CD4-positive, alpha-beta T cell treated with Interleukin-10 for 1 hour (primary cell): Measurements from ENCODE around the gene SPDYE16.
"Not testable (repeated sequence)": the region's sequence is repeated elsewhere in the genome, so short reads cannot be mapped to it uniquely, and the experiment has no call there.

ENCODE experiments used
- DNase-seq: peaks from one replicate; pipeline ENCODE4 v3.0.0-alpha.2; 2020

Gene SPDYE16

GRCh38 chr7:76504351-76505167 is 38.5 kb downstream of the SPDYE16 start:
- DNase-seq = not testable (repeated sequence)

DNA sequence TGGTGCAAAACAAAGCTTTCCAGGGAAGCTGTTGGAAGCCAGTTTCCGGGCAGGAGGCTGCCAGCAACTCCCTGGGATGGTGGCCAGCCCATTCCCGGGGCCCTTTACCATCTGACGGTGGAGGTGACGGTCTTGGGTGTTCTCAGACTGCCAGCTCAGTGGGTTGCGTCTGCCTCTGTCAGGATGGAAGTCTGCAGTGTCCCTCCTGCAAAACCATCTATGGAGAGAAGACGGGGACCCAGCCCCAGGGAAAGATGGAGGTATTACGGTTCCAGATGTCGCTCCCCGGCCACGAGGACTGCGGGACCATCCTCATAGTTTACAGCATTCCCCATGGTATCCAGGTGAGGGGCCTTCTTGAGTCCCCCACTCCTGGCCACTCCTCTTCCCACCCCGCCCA is 39.9 kb downstream of the SPDYE16 start:
- not testable (repeated sequence) for DNase-seq

GRCh38 chr7:76502836-76503235 is 40.3 kb downstream of the SPDYE16 start:
- DNase-seq = not testable (repeated sequence)

DNA sequence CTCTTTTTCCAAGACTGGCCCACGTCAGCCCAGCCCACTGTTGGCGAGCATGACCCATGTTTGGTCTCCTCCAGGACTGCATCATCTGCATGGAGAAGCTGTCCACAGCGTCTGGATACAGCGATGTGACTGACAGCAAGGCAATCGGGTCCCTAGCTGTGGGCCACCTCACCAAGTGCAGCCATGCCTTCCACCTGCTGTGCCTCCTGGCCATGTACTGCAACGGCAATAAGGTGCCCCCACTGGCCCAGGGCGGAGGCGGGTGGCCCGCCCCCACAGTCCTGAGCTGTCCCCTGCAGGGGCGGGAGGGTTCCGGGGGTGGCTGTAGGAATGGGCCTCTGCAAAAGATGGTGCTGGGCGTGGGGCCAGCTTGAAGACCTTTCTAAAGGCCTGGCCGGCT is 40.9 kb downstream of the SPDYE16 start:
- DNase-seq = not testable (repeated sequence)

GRCh38 chr7:76499924-76500241 is 43.2 kb downstream of the SPDYE16 start:
- not testable (repeated sequence) for DNase-seq

DNA sequence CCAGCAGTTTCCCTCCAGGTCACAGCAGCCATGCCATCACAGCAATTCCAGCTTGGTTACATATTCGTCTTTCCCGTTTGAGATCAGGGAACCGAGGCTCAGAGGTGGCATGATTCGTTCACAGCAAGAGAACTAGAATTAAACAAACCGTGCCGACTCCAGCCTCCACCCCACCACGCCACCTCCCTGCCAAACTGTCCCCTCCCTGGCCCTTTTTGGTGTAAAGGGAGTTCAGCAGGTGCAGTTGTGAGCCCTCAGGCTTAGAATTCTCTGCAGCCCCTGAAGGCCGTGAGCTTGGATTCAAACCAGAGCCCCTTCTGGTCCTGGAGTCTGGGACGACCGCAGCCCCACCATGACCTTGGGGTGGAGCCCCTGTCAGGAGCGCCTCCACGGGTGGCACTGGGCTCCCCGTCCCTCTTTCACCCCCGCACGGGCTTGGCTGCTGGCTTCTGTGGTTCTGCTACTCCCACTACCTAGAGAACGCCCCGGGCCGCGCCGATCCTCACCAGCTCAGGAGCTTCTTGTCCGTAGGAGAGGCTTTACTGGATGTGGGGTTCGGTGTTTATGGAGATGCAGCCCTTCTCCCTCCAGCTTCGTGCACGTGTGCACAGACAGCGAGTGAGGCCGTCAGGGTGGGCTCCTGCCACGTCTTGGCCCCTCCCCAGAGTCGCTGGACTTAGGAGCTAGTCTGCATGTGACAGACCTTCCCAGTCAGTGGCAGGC is 43.7 kb downstream of the SPDYE16 start:
- not testable (repeated sequence) for DNase-seq

DNA sequence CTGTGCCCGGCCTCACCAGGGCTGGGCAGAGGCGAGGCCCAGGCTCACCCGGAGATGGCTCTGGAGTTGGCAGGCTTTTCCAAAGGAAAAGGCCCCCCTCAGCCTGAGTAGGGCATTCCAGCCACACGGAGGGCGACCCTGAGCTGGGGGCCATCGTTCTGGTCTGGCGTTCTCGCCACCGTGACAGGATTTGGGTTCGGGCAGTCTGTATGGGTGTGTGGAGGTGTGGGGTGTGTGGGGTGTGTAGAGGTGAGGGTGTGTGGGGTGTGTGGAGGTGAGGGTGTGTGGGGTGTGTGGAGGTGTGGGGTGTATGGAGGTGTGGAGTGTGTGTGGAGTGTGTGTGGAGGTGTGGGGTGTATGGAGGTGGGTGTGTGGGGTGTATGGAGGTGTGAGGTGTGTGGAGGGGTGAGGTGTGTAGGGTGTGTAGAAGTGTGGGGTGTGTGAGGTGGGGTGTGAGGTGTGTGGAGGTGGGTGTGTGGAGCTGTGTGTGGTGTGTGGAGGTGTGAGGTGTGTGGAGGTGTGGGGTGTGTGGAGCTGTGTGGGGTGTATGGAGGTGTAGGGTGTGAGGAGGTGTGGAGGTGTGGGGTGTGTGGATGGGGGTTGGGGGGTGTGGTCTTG is 44.4 kb downstream of the SPDYE16 start:
- DNase-seq = not testable (repeated sequence)

DNA sequence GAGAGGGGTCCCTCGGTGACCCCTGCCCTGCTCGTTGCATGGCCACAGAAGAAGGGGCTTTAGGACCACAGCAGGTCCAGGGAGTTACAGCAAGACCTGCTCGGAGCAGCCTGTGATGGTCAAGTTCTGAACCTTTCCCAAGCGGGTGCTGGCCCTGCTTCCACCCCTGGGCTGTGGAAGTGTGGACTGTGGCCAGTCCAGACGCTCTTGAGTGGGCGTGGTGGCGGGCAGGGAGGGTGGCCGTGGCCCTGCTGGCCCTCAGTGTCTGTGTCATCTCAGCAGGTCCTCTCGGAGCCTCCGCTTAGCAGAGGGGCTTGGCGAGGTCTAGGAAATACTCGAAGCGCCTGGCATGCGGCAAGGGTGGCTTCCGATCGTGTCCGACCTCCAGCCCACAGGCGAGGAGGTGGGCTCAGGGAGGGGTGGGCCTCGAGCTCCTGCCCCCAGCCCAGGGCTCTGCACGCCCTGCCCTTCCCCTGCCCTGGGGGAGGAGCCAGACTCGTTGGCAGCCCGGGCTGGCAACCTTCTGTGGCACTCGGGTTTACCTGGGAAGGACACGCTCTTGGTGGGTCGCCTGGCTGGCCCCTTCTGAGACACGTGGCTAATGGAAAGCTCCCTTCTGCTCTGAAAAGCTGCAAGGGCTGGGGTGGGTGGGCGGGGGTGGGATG is 45.0 kb downstream of the SPDYE16 start:
- not testable (repeated sequence) for DNase-seq

DNA sequence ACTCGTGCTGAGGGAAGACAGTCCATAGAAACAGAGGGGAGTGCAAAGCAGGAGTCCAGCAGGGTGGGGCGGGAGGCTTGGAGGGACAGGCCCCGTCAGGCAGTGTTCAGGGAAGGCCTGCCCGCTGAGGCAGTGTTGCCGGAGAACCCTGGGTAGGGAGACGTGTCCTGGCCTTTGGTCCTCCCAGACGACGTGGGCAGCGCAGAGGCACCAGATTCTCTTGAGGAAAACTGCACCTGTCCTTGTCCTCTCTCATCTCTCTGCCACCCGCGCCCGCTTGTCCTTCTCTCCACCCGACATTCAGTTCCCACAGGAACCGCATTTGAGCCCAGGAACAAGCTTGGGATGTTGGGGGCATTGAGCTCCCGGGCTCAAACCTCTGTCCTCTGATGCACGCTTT is 47.4 kb downstream of the SPDYE16 start:
- DNase-seq = not testable (repeated sequence)

- DNase-seq = not testable (repeated sequence)
These were observed 51.0 kb downstream of the SPDYE16 start for GRCh38 chr7:76492139-76492538.

DNA sequence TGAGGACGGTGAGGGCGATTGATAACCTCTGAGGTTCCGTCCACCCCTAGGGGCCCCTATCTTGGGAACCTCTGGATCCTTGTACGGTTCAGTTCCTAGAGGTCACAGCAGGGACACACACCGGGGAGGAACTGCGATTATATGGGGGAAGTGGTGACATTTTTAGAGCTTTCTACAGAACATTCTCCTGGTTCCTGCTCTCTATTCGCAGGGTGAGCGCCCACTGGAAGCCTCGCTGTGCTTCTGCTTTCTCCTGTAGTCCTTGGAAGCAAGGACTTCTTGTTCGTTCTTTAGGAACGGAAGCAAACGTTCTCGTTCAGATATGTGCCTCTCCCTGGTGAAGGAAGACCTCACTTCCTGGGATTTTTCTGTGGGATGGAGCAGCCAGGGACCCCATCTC is 55.1 kb downstream of the SPDYE16 start:
- DNase-seq = not testable (repeated sequence)

DNA sequence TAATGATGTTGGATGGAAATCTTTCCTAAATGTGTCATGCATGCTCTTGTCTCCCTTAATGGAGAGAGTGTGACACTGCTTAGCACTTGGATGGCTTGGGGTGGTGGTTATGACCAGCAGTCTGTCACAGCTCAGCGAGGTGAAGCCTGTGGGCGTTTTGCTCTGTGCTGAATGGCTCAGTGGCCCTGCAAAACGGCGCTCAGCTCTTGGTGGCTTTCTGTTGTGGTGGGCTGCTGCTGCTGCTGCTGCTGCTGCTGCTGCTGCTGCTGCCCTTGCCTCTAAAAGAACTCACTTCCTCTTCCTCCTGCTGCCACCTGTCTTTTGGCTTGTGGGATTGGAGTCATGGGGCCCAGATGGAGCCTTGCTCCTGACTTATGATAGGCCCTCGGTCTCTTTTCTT is 56.5 kb downstream of the SPDYE16 start:
- DNase-seq = peak; percentile 35

- not testable (repeated sequence) for DNase-seq
These were observed 57.1 kb downstream of the SPDYE16 start for GRCh38 chr7:76485822-76486610.

DNA sequence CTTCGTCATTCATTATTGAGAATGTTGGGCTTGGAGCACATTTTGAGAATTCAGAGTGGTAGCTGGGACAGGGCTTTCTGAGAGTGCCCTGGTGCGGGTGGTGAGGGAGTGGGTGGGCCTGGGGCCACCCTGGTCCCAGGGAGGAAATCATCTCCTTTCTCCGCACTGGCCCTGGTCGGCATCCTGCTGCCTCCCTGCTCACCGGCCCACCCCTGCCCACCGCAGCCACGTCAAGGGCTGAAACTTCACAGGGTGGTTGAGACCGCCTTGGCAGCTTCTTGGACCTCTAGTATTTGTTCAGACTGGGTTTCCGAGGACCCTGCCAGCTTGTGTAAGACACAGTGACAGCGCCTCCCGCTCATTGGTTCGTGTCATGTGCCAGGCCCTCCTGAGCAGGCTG is 58.6 kb downstream of the SPDYE16 start:
- DNase-seq = not testable (repeated sequence)

DNA sequence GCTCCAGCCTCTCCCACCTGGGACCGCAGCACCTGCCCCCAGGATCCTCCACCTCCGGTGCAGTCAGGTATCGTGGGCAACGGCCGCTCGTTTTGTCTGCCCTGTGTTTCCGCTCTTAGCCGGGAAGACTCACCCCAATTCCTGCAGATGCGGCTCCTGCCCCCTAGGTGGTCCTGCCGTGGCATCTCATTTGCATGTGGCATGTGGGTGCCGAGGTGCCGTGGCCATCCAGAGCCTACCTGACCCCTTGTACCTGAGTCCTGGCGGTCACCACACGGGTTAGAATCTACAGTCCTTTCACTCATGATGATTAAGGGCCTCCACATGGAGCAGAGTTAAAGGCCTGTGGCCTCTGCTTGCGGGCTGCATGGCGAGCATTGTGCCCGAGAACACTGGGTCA is 60.0 kb downstream of the SPDYE16 start:
- DNase-seq = not testable (repeated sequence)

DNA sequence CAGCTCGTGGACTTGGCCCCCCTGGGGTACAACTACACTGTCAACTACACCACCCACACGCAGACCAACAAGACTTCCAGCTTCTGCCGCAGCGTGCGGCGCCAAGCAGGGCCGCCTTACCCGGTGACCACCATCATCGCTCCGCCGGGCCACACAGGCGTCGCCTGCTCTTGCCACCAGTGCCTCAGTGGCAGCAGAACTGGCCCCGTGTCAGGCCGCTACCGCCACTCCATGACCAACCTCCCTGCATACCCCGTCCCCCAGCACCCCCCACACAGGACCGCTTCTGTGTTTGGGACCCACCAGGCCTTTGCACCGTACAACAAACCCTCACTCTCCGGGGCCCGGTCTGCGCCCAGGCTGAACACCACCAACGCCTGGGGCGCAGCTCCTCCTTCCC is 60.4 kb downstream of the SPDYE16 start:
- DNase-seq = not testable (repeated sequence)
